Cardiac fibroblast (primary cell): ENCODE measurements around the gene POLR2C.
A peak's percentile ranks its signal among the peaks of the same experiment; 100 is the strongest.

Experiments
- DNase-seq, 2 donors: peaks; one replicate each; pipeline versions ENCODE4 v3.0.0 to v3.0.0-alpha.2; 2010; ENCODE audit warnings: low read depth in 2 of 2
- H3K4me3 ChIP-seq, 2 donors: replicated peaks in 1 of 2; 1 replicate in 1 of 2; 2 replicates in 1 of 2; pipeline ENCODE4 v1.5.1; 2011; ENCODE audit warnings: low read depth in 2 of 2, low read length in 2 of 2, mild to moderate bottlenecking in 2 of 2, moderate library complexity in 1 of 2
- CTCF ChIP-seq: IDR thresholded peaks from one replicate; pipeline ENCODE4 v1.5.1; 2011; ENCODE audit warnings: low read depth, mild to moderate bottlenecking, low read length, inconsistent platforms

Gene POLR2C

DNA sequence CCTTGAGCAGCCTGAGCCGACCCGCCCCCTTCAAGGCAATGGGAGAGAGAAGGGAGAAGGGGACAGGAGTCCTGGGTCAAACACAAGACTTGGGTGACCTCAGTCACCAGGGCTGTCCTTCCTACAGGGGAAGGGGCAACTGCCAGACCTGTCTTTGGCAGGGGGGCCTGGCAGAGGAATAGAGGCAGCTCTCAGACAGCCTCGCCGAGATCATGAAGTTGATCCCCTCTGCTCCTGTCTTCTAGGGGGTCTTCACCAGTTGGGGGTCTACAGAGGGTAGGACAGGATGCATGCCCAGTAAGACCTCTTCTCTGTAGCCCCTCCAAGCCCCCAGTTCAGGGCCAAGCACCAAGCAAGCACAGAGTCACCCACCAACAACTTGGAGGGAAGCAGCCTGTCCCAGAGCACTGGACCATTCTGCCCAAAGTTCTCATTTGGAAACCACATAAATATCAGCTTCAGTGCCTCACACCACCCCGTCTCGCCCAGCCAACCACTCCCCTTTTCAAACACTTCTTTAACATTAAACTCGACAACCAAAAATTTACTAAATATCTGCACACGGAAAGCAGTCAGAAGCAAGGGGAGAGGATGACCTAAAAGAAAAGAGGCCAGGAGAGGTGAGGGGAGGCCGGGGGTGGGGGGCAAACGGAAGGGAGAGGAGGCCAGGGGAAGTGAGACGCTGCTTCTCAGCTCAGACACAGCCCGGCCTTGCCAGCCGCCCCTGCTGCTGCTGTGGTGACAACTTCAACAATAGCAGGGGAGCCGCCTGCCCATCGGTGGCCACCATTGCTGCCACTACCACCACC lies 16.1 kb downstream of the POLR2C start:
- H3K4me3 ChIP-seq = peak overlapping the region; percentile 54 to 65
- TF ChIP-seq CTCF = no peak
- DNase-seq = no peak

DNA sequence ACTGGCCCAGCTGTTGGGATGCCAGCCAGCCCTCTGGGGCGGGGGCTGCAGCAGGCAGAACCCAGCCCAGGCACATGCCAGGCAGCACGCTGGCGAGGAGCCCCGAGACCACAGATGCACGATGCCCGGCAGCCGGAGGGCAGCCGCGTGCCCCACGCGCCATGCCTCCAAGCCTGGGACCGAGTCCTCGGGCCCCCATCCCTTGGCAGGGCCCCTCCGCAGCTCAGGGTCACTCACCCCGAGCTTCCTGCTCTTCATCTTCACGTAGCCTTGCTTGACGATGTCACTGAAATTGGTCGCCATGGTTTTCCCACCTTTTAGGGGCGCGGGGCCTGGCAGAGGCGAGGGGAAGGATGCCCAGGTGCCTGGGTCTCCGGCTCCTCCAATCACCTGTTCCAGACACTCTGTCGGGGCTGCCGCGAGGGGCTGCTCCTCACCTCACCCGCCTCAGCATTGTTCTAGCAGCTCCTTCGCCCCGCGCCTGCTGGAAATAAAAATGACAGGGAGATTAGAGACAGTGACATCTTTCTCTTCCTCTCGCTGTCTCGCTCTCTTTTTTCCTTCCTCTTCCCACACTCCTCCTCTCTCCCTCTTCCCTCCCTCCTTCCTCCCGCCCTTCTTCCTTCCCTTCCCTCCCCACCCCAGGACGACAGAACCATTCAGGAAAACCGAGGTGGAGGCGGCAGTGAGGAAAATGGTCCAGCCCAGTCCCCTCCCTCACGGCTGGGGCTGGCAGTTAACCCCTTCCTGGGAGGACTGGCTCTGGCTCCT lies 16.9 kb downstream of the POLR2C start:
- H3K4me3 ChIP-seq = peak overlapping the region; percentile 54 to 65
- DNase-seq = peak; percentile 65 to 81
- TF ChIP-seq CTCF = no peak

- DNase-seq = peak; percentile 75 to 81
- no peak for TF ChIP-seq CTCF
- peak overlapping the region; percentile 54 to 65 for H3K4me3 ChIP-seq
Observed at GRCh38 chr16:57479976-57480753, 17.7 kb downstream of the POLR2C start.

DNA sequence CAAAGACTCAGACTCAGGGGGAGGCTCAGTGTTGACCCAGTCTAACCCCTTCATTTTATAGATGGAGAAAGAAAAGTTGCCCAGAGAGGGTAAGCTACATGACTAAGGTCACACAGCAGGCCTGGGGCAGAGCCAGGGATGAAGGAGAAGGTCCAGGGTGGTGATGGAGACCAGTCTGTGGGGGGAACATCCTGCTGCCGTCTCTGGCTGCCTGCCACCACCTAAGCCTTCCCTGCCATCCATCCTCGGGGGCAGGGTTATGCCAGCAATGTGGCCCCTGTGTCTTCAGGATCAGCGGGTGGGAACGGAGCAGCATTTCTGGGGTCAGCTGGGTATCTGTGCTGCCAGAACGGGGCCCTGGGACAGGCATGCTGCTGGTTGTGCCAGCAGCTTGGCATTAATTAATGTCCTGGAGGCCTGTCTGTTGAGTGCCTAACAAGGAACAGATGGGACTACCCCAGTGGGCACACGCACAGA lies 18.3 kb downstream of the POLR2C start:
- no peak for TF ChIP-seq CTCF
- H3K4me3 ChIP-seq = no peak overlapping the region
- DNase-seq = no peak

DNA sequence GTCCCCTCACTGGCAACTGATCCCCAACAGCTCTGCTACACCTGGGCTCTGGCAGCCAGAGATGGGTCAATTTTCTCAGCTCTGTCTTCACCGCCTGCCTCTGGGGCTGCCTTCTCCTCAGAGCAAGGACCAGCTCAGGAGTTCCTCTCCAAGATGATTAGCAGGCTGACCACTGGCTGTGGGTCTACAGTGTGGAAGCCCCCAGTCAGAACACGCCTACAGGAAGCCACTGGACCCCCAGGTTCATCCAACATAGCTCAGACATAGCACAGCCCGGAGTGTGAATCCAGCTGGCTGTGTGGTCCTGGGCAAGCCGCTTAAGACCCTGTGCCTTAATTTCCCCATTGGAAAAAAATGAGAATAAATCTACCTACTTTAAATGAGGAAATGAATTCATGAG lies 18.9 kb downstream of the POLR2C start:
- TF ChIP-seq CTCF = no peak
- no peak overlapping the region for H3K4me3 ChIP-seq

GRCh38 chr16:57482845-57483545 lies 20.5 kb downstream of the POLR2C start:
- no peak for TF ChIP-seq CTCF

More for the DNA sequence above, 18.9 kb downstream of the POLR2C start:
- DNase-seq = no peak

More at GRCh38 chr16:57482845-57483545, 20.5 kb downstream of the POLR2C start:
- H3K4me3 ChIP-seq = no peak overlapping the region
- DNase-seq = no peak
